HepG2 (cell line): ENCODE data around the gene TCF20. TPM values are rescaled to one million over a fixed set of nuclear protein-coding genes. Genes with fewer than 3 reads are reported as not detected.
A peak's percentile ranks its signal among the peaks of the same experiment; 100 is the strongest.

Experiments used
- ATAC-seq: fragments of 200-7000 bp; cut with Tn5 transposase; 3 replicates; pipeline ENCODE4 v1.9.1; 2020; ENCODE audit warnings: mild to moderate bottlenecking, moderate library complexity
- BruUV-seq: library from RNA; stranded (reverse); fragments of 400-500 nt; replicated peaks from 2 replicates; lab custom pipeline; 2021; lab: Mats Ljungman, UMichigan
- CTCF ChIA-PET: fragments of 300-600 bp; formaldehyde crosslinking; extraction: SDS; loops from one replicate; lab custom pipeline; 2021; ENCODE audit warnings: low total read pairs, inconsistent platforms, low intra/inter-chr PET ratio; lab: Yijun Ruan, JAX
- POLR2A ChIA-PET: fragments of 350-600 bp; sonication (Branson Sonifier 250); formaldehyde crosslinking; loops from one replicate; lab custom pipeline; 2020; ENCODE audit warnings: antibody characterized with exemption, inconsistent platforms; lab: Yijun Ruan, JAX
- DNase-seq: peaks from one replicate; pipeline ENCODE4 v3.0.0-alpha.2; 2015; ENCODE audit warnings: low spot score
- FAIRE-seq: peaks from 3 replicates; lab custom pipeline; 2011; peaks lifted over from hg19 to GRCh38; lab: Jason Lieb, UNC
- H2AFZ ChIP-seq: one replicate; pipeline ENCODE4 v1.6.1; 2011; ENCODE audit warnings: low read length, inconsistent platforms
- H3K27ac ChIP-seq: fragments of 300-600 bp; 3 replicates; pipeline ENCODE4 v1.8.0; 2011; ENCODE audit warnings: mixed run types, mild to moderate bottlenecking, mixed read lengths, low read length, inconsistent platforms; ENCODE audit not compliant: insufficient read depth; ENCODE audit errors: extremely low read length
- H3K27me3 ChIP-seq, 2 experiments: fragments of 200-600 bp in 1 of 2; 2 replicates in 1 of 2; 3 replicates in 1 of 2; pipeline versions ENCODE4 v1.6.0 to v1.8.0; 2011; ENCODE audit warnings: low read length in 2 of 2, mild to moderate bottlenecking in 2 of 2, moderate library complexity in 2 of 2, inconsistent platforms in 1 of 2; ENCODE audit not compliant: insufficient read depth in 2 of 2, control insufficient read depth in 1 of 2
- H3K36me3 ChIP-seq, 2 experiments: fragments of 200-600 bp in 1 of 2; replicated peaks in 1 of 2; 2 replicates in 1 of 2; 3 replicates in 1 of 2; pipeline versions ENCODE4 v1.5.1 to v1.8.0; 2011; ENCODE audit warnings: low read length in 2 of 2, inconsistent platforms in 1 of 2; ENCODE audit not compliant: insufficient read depth in 2 of 2, control insufficient read depth in 1 of 2
- H3K4me1 ChIP-seq: 2 replicates; pipeline ENCODE4 v1.5.1; 2012; ENCODE audit warnings: low read length, inconsistent platforms; ENCODE audit not compliant: insufficient read depth
- H3K4me2 ChIP-seq: 2 replicates; pipeline ENCODE4 v1.6.0; 2011; ENCODE audit warnings: low read depth, low read length, inconsistent platforms
- H3K4me3 ChIP-seq, 3 experiments: fragments of 200-600 bp in 1 of 3; sonication (generic), shearing (Covaris generic) in 1 of 3; replicated peaks in 1 of 3; 2 replicates each; pipeline ENCODE4 v1.5.1; 2011 to 2016; ENCODE audit warnings: low read length in 3 of 3, inconsistent platforms in 2 of 3, low read depth in 2 of 3, mild to moderate bottlenecking in 2 of 3, control low read depth in 1 of 3, mixed read lengths in 1 of 3; ENCODE audit not compliant: insufficient read depth in 1 of 3
- H3K79me2 ChIP-seq: one replicate; pipeline ENCODE4 v1.6.1; 2011; ENCODE audit warnings: low read length, inconsistent platforms; ENCODE audit not compliant: insufficient read depth
- H3K9ac ChIP-seq: 2 replicates; pipeline ENCODE4 v1.6.0; 2011; ENCODE audit warnings: mild to moderate bottlenecking, low read depth, low read length, inconsistent platforms; ENCODE audit not compliant: insufficient read depth
- H3K9me3 ChIP-seq: 2 replicates; pipeline ENCODE4 v1.5.1; 2012; ENCODE audit warnings: mild to moderate bottlenecking, low read length
- H4K20me1 ChIP-seq: 2 replicates; pipeline ENCODE4 v1.6.0; 2011; ENCODE audit warnings: inconsistent platforms, mild to moderate bottlenecking, low read length, moderate library complexity; ENCODE audit not compliant: insufficient read depth
- CBFB ChIP-seq: sonication (generic); formaldehyde crosslinking; IDR thresholded peaks from 2 replicates; pipeline ENCODE4 v1.4.0; 2020; ENCODE audit warnings: missing genetic modification reagents
- FIP1L1 ChIP-seq: fragments of 200-400 bp; formaldehyde crosslinking; IDR thresholded peaks from 2 replicates; pipeline ENCODE4 v1.6.1; 2018; ENCODE audit warnings: low read depth, mild to moderate bottlenecking, low read length, moderate library complexity, borderline replicate concordance; ENCODE audit not compliant: insufficient read depth
- HDAC1 ChIP-seq: sonication (generic); formaldehyde crosslinking; IDR thresholded peaks from 2 replicates; pipeline ENCODE4 v1.5.1; 2020; ENCODE audit warnings: mild to moderate bottlenecking, missing genetic modification reagents
- HNF4A ChIP-seq: sonication (generic); formaldehyde crosslinking; IDR thresholded peaks from 2 replicates; pipeline ENCODE4 v1.4.0; 2020; ENCODE audit warnings: missing genetic modification reagents
- HNRNPK ChIP-seq: fragments of 200-400 bp; formaldehyde crosslinking; IDR thresholded peaks from 2 replicates; pipeline ENCODE4 v1.6.1; 2018; ENCODE audit warnings: low read length, low read depth, moderate library complexity, mild to moderate bottlenecking; ENCODE audit not compliant: poor library complexity, severe bottlenecking
- JARID2 ChIP-seq: sonication (generic); formaldehyde crosslinking; IDR thresholded peaks from 2 replicates; pipeline ENCODE4 v1.8.1; 2023; ENCODE audit warnings: missing genetic modification reagents, inconsistent platforms; ENCODE audit not compliant: insufficient replicate concordance
- JUNB ChIP-seq: sonication (generic); formaldehyde crosslinking; IDR thresholded peaks from 2 replicates; pipeline ENCODE4 v1.8.0; 2022; ENCODE audit warnings: missing genetic modification reagents, mild to moderate bottlenecking, borderline replicate concordance
- MBNL3 ChIP-seq: fragments of 250-450 bp; sonication (Bioruptor Pico); conservative IDR thresholded peaks from 2 replicates; pipeline ENCODE4 v1.8.0; 2022; ENCODE audit warnings: mild to moderate bottlenecking, inconsistent platforms
- MTF1 ChIP-seq: sonication (generic); formaldehyde crosslinking; IDR thresholded peaks from 2 replicates; pipeline ENCODE4 v1.5.0; 2020; ENCODE audit warnings: missing genetic modification reagents
- NCOA2 ChIP-seq: sonication (generic); formaldehyde crosslinking; IDR thresholded peaks from 2 replicates; pipeline ENCODE4 v1.8.0; 2022; ENCODE audit warnings: inconsistent platforms
- PLRG1 ChIP-seq: fragments of 450-650 bp; conservative IDR thresholded peaks from 2 replicates; pipeline ENCODE4 v1.6.1; 2016
- STAT5B ChIP-seq: sonication (generic); formaldehyde crosslinking; IDR thresholded peaks from 2 replicates; pipeline ENCODE4 v1.4.0; 2020; ENCODE audit warnings: missing genetic modification reagents
- ZBTB1 ChIP-seq: sonication (generic); formaldehyde crosslinking; IDR thresholded peaks from 2 replicates; pipeline ENCODE4 v1.4.0; 2020; ENCODE audit warnings: missing genetic modification reagents, borderline replicate concordance
- ZFP41 ChIP-seq: sonication (generic); formaldehyde crosslinking; IDR thresholded peaks from 2 replicates; pipeline ENCODE4 v1.4.0; 2020; ENCODE audit warnings: mild to moderate bottlenecking, missing genetic modification reagents, borderline replicate concordance
- ZKSCAN5 ChIP-seq: sonication (generic); formaldehyde crosslinking; IDR thresholded peaks from 2 replicates; pipeline ENCODE4 v1.5.1; 2020; ENCODE audit warnings: mild to moderate bottlenecking, missing genetic modification reagents
- ZMAT3 ChIP-seq: sonication (generic); formaldehyde crosslinking; conservative IDR thresholded peaks from 2 replicates; pipeline ENCODE4 v1.7.0; 2021; ENCODE audit warnings: missing genetic modification reagents
- ZNF12 ChIP-seq: sonication (generic); formaldehyde crosslinking; IDR thresholded peaks from 2 replicates; pipeline ENCODE4 v1.5.0; 2020; ENCODE audit warnings: missing genetic modification reagents
- ZNF441 ChIP-seq: sonication (generic); formaldehyde crosslinking; IDR thresholded peaks from 2 replicates; pipeline ENCODE4 v1.7.0; 2021; ENCODE audit warnings: missing genetic modification reagents, borderline replicate concordance
- ZNF713 ChIP-seq: sonication (generic); formaldehyde crosslinking; IDR thresholded peaks from 2 replicates; pipeline ENCODE4 v1.4.0; 2020; ENCODE audit warnings: mild to moderate bottlenecking, missing genetic modification reagents
- WGBS: methylation state at CpG from one replicate; pipeline ENCODE4 v1.1.6; 2017; ENCODE audit warnings: low lambda C conversion rate; 5-methylcytosine and 5-hydroxymethylcytosine counted together
- in situ Hi-C: cut with HindIII; loops from 2 replicates; pipeline ENCODE4 v1.10.0; 2017; ENCODE audit warnings: low pct_unique_long_range_greater_than_20kb; ENCODE audit not compliant: extremely low pct_ligation_motif_present
- intact Hi-C: fragments of 100-400 bp; cut with micrococcal nuclease; formaldehyde crosslinking; loops from one replicate; pipeline ENCODE4 v1.10.0; 2022; ENCODE audit not compliant: unreplicated experiment
- polyA plus RNA-seq, 8 experiments: library from polyadenylated mRNA; depleted of rRNA in 3 of 8; stranded (reverse) in 7 of 8; unstranded in 1 of 8; fragments of >200 nt; fragmentation: Illumina TruSeq in 4 of 8; extraction: Trizol in 4 of 8; gene quantifications; 2 replicates each; pipeline versions ENCODE4 v1.2.1 to v1.2.3, GENCODE V29; 2011 to 2016; ENCODE audit warnings: low read depth in 4 of 8, missing spikeins in 1 of 8, mixed read lengths in 1 of 8; ENCODE audit not compliant: insufficient read depth in 1 of 8
- total RNA-seq, 5 experiments: library from RNA; depleted of rRNA; stranded (reverse); fragments of >200 nt; fragmentation: Illumina TruSeq; extraction: Trizol; gene quantifications; 2 replicates each; pipeline ENCODE4 v1.2.3, GENCODE V29; 2016; ENCODE audit warnings: low read depth in 1 of 5
- TF ChIP-seq, protein P1 (sequence below): sonication (generic); formaldehyde crosslinking; IDR thresholded peaks from 2 replicates; pipeline ENCODE4 v1.5.0; 2020; ENCODE audit warnings: missing genetic modification reagents
- TF ChIP-seq, protein P2 (sequence below): sonication (generic); formaldehyde crosslinking; IDR thresholded peaks from 2 replicates; pipeline ENCODE4 v1.4.0; 2020; ENCODE audit warnings: mild to moderate bottlenecking, missing genetic modification reagents
- TF ChIP-seq, protein P3 (sequence below): IDR thresholded peaks from 2 replicates; pipeline ENCODE4 v1.6.1; 2016; ENCODE audit warnings: mild to moderate bottlenecking

The TCF20 gene
- total and polyA plus RNA-seq, 2 of the 13 experiments (the other 11 are each of a cell fraction or from before 2014, with no cell fraction given) = 12.8 to 23.7 TPM

DNA sequence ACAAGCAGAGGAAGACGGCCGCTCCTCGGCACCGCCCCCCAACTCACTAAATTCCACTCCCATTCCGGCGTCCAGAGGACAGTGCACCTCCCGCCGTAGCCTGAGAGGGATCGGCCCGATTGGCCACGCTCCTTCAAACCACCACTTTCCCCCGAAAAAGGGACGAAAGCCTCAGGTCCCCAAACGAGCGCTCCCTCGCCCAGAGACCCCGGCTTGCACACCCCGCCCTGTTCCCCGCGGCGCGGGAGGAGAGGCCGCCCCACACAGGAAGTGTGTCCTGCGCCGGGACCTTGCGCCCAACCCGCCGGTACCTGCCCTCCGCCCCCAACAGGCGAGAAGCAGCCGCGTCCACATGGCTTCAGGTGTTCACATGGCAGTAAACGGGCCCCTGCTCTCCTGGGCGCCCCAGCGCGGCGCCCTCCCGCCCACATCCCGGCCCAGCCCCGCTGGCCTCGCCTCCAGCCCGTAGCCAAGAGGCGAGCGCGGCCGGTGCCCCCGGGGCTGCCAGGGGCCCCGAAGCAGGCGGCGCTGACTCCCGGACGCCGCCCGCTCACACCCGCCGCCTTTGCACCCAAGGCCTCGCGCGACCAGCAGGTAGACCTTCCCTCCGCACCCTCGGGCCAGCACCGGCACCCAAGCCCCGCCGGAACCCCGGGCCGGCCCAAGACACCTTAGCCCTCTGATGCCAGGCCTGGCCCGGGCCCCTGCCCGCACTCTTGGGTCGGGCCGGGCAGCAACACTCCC, 849 bp downstream of the TCF20 start:
- Histone ChIP-seq H3K36me3 (peaks cover 0 to 1% of the 10 kb centered on the region in 2 experiments; a peak in 3 of 5 replicates), H4K20me1 (peaks cover 40% of the 10 kb centered on the region), H3K27me3 (no peaks in the 10 kb centered on the region; a peak in 1 of 5 replicates), H3K9ac (peak overlapping the region; percentile 87), H3K4me1 (peaks cover 53% of the 10 kb centered on the region), H3K79me2 (peaks cover 52% of the 10 kb centered on the region), H2AFZ (no peak overlapping the region), H3K9me3 (no peaks in the 10 kb centered on the region), H3K27ac (peak overlapping the region; percentile 88), H3K4me2 (peak overlapping the region; percentile 83), H3K4me3 (peak overlapping the region; percentile 83 to 94 (median 93))
- intact Hi-C loops (loop anchor here (2.0 to 10.0 kb wide), 3 partner anchors 13 to 95 kb away; no protein-coding TSS in a partner anchor), in situ Hi-C loops (no loop called here)
- POLR2A ChIA-PET = no interaction called here
- BruUV-seq = TSS peak; percentile 49
- CTCF ChIA-PET = interaction anchor here (1.0 to 1.4 kb wide), 2 partner anchors 44 to 101 kb away, joined by 3 to 6 read pairs; no protein-coding TSS in a partner anchor
- DNase-seq (peak; percentile 67), ATAC-seq (peak; percentile 92), FAIRE-seq (no peak)
- WGBS = 3% methylated on average over 23 of the region's 70 CpGs
- no peak for TF ChIP-seq JUNB (CRISPR knock-in tag)
- no peak for TF ChIP-seq ZNF713 (CRISPR knock-in tag)
- peak; percentile 84 for TF ChIP-seq HDAC1 (CRISPR knock-in tag)
- no peak for TF ChIP-seq ZKSCAN5
- TF ChIP-seq ZBTB1 (CRISPR knock-in tag) = no peak
- TF ChIP-seq FIP1L1 = 0 out of 2 replicates have a peak, but pooled peaks have one; percentile 7
- peak; percentile 69; the same call in 1 of the 2 replicates for TF ChIP-seq ZNF441
- peak; percentile 49 for TF ChIP-seq HNRNPK
- no peak for TF ChIP-seq MTF1 (CRISPR knock-in tag)
- peak; percentile 58; the same call in 1 of the 2 replicates for TF ChIP-seq HNF4A (CRISPR knock-in tag)
- TF ChIP-seq ZNF12 (CRISPR knock-in tag) = no peak
- no peak; the same call in 1 of the 2 replicates for TF ChIP-seq CBFB (CRISPR knock-in tag)
- no peak for TF ChIP-seq PLRG1
- peak; percentile 59 for TF ChIP-seq ZMAT3 (CRISPR knock-in tag)
- TF ChIP-seq JARID2 = peak; percentile 15
- TF ChIP-seq ZFP41 = no peak
- no peak for TF ChIP-seq MBNL3 (CRISPR knock-in tag)
- TF ChIP-seq, protein P1, sequence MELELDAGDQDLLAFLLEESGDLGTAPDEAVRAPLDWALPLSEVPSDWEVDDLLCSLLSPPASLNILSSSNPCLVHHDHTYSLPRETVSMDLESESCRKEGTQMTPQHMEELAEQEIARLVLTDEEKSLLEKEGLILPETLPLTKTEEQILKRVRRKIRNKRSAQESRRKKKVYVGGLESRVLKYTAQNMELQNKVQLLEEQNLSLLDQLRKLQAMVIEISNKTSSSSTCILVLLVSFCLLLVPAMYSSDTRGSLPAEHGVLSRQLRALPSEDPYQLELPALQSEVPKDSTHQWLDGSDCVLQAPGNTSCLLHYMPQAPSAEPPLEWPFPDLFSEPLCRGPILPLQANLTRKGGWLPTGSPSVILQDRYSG (CRISPR knock-in tag) = no peak
- TF ChIP-seq, protein P2, sequence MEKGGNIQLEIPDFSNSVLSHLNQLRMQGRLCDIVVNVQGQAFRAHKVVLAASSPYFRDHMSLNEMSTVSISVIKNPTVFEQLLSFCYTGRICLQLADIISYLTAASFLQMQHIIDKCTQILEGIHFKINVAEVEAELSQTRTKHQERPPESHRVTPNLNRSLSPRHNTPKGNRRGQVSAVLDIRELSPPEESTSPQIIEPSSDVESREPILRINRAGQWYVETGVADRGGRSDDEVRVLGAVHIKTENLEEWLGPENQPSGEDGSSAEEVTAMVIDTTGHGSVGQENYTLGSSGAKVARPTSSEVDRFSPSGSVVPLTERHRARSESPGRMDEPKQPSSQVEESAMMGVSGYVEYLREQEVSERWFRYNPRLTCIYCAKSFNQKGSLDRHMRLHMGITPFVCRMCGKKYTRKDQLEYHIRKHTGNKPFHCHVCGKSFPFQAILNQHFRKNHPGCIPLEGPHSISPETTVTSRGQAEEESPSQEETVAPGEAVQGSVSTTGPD = no peak
- TF ChIP-seq NCOA2 = peak; percentile 8; the same call in 1 of the 2 replicates
- TF ChIP-seq, protein P3, sequence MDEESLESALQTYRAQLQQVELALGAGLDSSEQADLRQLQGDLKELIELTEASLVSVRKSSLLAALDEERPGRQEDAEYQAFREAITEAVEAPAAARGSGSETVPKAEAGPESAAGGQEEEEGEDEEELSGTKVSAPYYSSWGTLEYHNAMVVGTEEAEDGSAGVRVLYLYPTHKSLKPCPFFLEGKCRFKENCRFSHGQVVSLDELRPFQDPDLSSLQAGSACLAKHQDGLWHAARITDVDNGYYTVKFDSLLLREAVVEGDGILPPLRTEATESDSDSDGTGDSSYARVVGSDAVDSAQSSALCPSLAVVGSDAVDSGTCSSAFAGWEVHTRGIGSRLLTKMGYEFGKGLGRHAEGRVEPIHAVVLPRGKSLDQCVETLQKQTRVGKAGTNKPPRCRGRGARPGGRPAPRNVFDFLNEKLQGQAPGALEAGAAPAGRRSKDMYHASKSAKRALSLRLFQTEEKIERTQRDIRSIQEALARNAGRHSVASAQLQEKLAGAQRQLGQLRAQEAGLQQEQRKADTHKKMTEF (CRISPR knock-in tag) = peak; percentile 31; the same call in 1 of the 2 replicates
- no peak for TF ChIP-seq STAT5B (CRISPR knock-in tag)
